ENCODE data around the gene MAOA. TPM values are rescaled to one million over a fixed set of nuclear protein-coding genes. Genes with fewer than 3 reads are reported as not detected.
"Not testable (repeated sequence)": the region's sequence is repeated elsewhere in the genome, so short reads cannot be mapped to it uniquely, and the experiment has no call there.

MAOA gene
- total RNA-seq, 1 donor from 2014 or later, result 12.5 TPM

DNA sequence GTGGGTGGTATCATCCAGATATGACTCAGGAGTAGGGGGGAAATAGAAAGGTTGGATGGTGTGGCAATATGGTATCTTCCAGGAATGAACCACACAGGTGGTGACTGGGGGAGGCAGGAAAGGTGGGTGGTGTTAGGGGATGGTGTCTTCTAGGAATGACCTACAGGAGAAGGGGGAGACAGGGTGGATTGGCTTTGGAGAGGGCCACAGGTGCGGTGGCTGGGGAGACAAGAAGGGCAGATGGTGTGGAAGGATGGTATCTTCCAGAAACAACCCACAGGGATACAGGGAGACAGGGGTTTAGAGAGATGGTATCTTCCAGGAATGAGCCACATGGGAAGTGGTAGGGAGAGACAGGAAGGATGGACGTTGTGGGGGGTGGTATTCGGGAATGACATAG is 64.0 kb downstream of the MAOA start:
- Mint-ChIP-seq H3K4me1 (ENCODE audit: low read depth) (no peaks in the 10 kb centered on the region), H3K27me3 (no peaks in the 10 kb centered on the region), H3K4me3 (ENCODE audit: low read depth) (no peak overlapping the region), H3K27ac (no peak overlapping the region), H3K9me3 (ENCODE audit: low read depth) (peaks cover 25% of the 10 kb centered on the region), H3K36me3 (ENCODE audit: insufficient read depth) (peaks cover 6% of the 10 kb centered on the region)
- no peak for DNase-seq (ENCODE audit: low spot score, unreplicated experiment)
- TF ChIP-seq, protein P1, sequence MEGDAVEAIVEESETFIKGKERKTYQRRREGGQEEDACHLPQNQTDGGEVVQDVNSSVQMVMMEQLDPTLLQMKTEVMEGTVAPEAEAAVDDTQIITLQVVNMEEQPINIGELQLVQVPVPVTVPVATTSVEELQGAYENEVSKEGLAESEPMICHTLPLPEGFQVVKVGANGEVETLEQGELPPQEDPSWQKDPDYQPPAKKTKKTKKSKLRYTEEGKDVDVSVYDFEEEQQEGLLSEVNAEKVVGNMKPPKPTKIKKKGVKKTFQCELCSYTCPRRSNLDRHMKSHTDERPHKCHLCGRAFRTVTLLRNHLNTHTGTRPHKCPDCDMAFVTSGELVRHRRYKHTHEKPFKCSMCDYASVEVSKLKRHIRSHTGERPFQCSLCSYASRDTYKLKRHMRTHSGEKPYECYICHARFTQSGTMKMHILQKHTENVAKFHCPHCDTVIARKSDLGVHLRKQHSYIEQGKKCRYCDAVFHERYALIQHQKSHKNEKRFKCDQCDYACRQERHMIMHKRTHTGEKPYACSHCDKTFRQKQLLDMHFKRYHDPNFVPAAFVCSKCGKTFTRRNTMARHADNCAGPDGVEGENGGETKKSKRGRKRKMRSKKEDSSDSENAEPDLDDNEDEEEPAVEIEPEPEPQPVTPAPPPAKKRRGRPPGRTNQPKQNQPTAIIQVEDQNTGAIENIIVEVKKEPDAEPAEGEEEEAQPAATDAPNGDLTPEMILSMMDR (IDR thresholded peaks at IDR 0.05; ENCODE audit: unreplicated experiment), result no peak

DNA sequence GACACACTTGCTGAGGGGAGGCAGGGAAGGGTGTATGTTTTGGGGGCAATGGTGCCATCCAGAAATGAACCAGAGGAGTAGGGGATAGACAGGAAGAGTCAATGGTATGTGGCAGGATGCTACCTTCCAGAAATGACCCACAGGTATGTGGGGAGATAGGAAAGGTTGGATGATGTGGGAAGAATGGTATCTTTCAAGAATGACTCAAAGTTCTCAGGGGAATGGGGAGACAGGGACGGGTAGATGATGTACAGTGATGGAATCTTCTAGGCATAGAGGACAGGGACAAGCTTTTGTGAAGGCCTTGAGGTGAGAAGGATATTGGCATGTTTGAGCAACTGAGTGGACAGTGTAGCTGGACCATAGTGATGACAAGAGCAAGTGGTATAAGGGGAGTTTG is 64.9 kb downstream of the MAOA start:
- Mint-ChIP-seq H3K9me3 (ENCODE audit: low read depth) (peaks cover 31% of the 10 kb centered on the region), H3K4me3 (ENCODE audit: low read depth) (no peak overlapping the region), H3K36me3 (ENCODE audit: insufficient read depth) (peaks cover 9% of the 10 kb centered on the region), H3K27me3 (no peaks in the 10 kb centered on the region), H3K4me1 (ENCODE audit: low read depth) (peaks cover 3% of the 10 kb centered on the region), H3K27ac (no peak overlapping the region)
- no peak for DNase-seq (ENCODE audit: low spot score, unreplicated experiment)
- TF ChIP-seq, protein P1 (IDR thresholded peaks at IDR 0.05; ENCODE audit: unreplicated experiment), result no peak

DNA sequence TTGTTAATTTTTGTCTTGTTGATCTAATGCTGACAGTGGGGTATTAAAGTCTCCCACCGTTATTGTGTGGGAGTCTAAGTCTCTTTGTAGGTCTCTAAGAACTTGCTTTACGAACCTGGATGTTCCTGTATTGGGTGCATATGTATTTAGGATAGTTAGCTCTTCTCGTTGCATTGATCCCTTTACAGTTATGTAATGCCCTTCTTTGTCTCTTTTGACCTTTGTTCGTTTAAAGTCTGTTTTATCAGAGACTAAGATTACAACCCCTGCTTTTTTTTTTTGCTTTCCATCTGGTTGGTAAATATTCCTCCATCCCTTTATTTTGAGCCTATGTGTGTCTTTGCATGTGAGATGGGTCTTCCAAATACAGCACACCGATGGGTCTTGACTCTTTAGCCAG is 69.1 kb downstream of the MAOA start:
- Mint-ChIP-seq H3K9me3 (ENCODE audit: low read depth) (peaks cover 40% of the 10 kb centered on the region), H3K36me3 (ENCODE audit: insufficient read depth) (peaks cover 16% of the 10 kb centered on the region)
- not testable (repeated sequence) for H3K27ac Mint-ChIP-seq; DNase-seq (ENCODE audit: low spot score, unreplicated experiment); H3K4me3 Mint-ChIP-seq (ENCODE audit: low read depth); H3K27me3 Mint-ChIP-seq; H3K4me1 Mint-ChIP-seq (ENCODE audit: low read depth)

DNA sequence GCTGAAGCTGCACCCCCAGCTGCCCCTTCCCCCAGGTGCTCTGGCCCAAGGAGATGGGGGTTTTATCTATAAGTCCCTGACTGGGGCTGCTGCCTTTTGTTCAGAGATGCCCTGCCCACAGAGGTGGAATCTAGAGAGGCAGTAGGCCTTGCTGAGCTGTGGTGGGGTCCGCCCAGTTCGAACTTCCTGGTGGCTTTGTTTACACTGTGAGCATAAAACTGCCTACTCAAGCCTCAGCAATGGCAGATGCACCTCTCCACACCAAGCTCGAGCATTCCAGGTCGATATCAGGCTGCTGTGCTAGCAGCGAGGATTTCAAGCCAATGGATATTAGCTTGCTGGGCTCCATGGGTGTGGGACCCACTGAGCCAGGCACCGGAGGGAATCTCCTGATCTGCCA is 71.2 kb downstream of the MAOA start:
- peaks cover 38% of the 10 kb centered on the region for H3K9me3 Mint-ChIP-seq (ENCODE audit: low read depth)

DNA sequence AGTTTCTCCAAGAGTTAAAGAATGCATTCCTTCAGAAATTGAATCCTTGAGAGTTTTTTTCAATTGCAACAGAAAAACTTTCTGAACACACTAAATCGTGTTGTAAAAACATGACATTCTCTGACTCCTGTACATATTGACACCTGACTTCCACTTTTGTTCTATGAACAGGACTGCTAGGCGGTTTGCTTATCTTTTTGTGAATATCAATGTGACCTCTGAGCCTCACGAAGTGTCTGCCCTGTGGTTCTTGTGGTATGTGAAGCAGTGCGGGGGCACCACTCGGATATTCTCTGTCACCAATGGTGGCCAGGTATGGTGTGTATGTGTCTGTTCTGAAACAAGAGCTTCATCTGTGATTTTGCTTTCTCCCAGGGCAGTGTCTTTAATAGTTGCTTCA is 71.9 kb downstream of the MAOA start:
- peaks cover 37% of the 10 kb centered on the region for H3K9me3 Mint-ChIP-seq (ENCODE audit: low read depth)
- H3K36me3 Mint-ChIP-seq (ENCODE audit: insufficient read depth), result peaks cover 17% of the 10 kb centered on the region
- no peak for DNase-seq (ENCODE audit: low spot score, unreplicated experiment)
- peaks cover 6% of the 10 kb centered on the region for H3K4me1 Mint-ChIP-seq (ENCODE audit: low read depth)
- no peak overlapping the region for H3K27ac Mint-ChIP-seq
- TF ChIP-seq, protein P1 (IDR thresholded peaks at IDR 0.05; ENCODE audit: unreplicated experiment), result no peak
- no peaks in the 10 kb centered on the region for H3K27me3 Mint-ChIP-seq
- H3K4me3 Mint-ChIP-seq (ENCODE audit: low read depth), result no peak overlapping the region

More for the DNA sequence above, 71.2 kb downstream of the MAOA start:
- not testable (repeated sequence) for H3K27me3 Mint-ChIP-seq; H3K4me3 Mint-ChIP-seq (ENCODE audit: low read depth); H3K4me1 Mint-ChIP-seq (ENCODE audit: low read depth); DNase-seq (ENCODE audit: low spot score, unreplicated experiment); H3K27ac Mint-ChIP-seq
- H3K36me3 Mint-ChIP-seq (ENCODE audit: insufficient read depth), result peaks cover 18% of the 10 kb centered on the region

DNA sequence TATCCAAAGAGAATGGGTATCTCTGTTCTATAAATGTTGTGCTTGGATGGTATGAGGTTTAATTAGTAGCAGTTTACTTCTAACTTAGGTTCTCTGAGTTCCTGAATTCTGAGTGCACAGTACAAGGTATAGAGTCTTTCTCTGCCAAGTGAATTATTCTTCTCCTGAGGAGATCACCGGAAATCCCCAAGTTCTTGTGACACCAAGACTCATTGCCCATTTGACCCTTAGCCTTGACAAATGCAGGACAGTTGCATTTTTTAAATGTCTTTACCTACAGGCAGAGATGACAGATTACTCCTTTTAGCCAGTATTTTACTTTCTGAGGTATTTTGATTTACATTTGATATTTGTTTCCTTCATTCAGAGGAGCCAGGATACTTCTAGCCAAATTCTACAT is 72.9 kb downstream of the MAOA start:
- no peak overlapping the region for H3K4me3 Mint-ChIP-seq (ENCODE audit: low read depth)
- H3K4me1 Mint-ChIP-seq (ENCODE audit: low read depth), result peaks cover 6% of the 10 kb centered on the region
- TF ChIP-seq, protein P1 (IDR thresholded peaks at IDR 0.05; ENCODE audit: unreplicated experiment), result no peak
- H3K27me3 Mint-ChIP-seq, result no peaks in the 10 kb centered on the region
- H3K27ac Mint-ChIP-seq, result no peak overlapping the region
- H3K36me3 Mint-ChIP-seq (ENCODE audit: insufficient read depth), result peaks cover 14% of the 10 kb centered on the region
- H3K9me3 Mint-ChIP-seq (ENCODE audit: low read depth), result peaks cover 28% of the 10 kb centered on the region
- DNase-seq (ENCODE audit: low spot score, unreplicated experiment), result no peak

Data from progenitor cell of endocrine pancreas (in vitro differentiated cells).